Lung (tissue), 12 donors: ENCODE measurements around the gene OR51I2. TPM values are rescaled to one million over a fixed set of nuclear protein-coding genes. Genes with fewer than 3 reads are reported as not detected.

Experiments used
- ATAC-seq: fragments of 200-7000 bp; cut with Tn5 transposase; one replicate; pipeline ENCODE4 v1.9.1; 2020; ENCODE audit warnings: moderate number of reproducible peaks; ENCODE audit not compliant: insufficient read depth, low FRiP score
- DNase-seq, 3 donors: peaks; one replicate each; pipeline ENCODE4 v3.0.0-alpha.2; 2013 to 2017
- H3K27ac ChIP-seq, 2 donors: one replicate each; pipeline ENCODE4 v1.5.1; 2013; ENCODE audit warnings: mild to moderate bottlenecking in 2 of 2, moderate library complexity in 2 of 2, control low read depth in 1 of 2, inconsistent platforms in 1 of 2, low read depth in 1 of 2, low read length in 1 of 2
- H3K27me3 ChIP-seq, 3 donors: one replicate each; pipeline ENCODE4 v1.5.1; 2013; ENCODE audit warnings: low read length in 2 of 3; ENCODE audit not compliant: control insufficient read depth in 3 of 3, insufficient read depth in 3 of 3
- H3K36me3 ChIP-seq, 4 donors: one replicate each; pipeline ENCODE4 v1.5.1; 2013; ENCODE audit warnings: low read length in 4 of 4, mild to moderate bottlenecking in 1 of 4, moderate library complexity in 1 of 4; ENCODE audit not compliant: control insufficient read depth in 4 of 4, insufficient read depth in 4 of 4
- H3K4me1 ChIP-seq, 5 donors: one replicate each; pipeline ENCODE4 v1.5.1; 2013; ENCODE audit warnings: low read length in 5 of 5, mild to moderate bottlenecking in 2 of 5, moderate library complexity in 1 of 5; ENCODE audit not compliant: control insufficient read depth in 5 of 5, insufficient read depth in 5 of 5
- H3K4me3 ChIP-seq: one replicate; pipeline ENCODE4 v1.5.1; 2013; ENCODE audit warnings: mild to moderate bottlenecking, control low read depth, moderate library complexity
- H3K9ac ChIP-seq, 2 donors: one replicate each; pipeline ENCODE4 v1.5.1; 2013; ENCODE audit warnings: low read length in 2 of 2, control low read depth in 1 of 2; ENCODE audit not compliant: insufficient read depth in 1 of 2
- H3K9me3 ChIP-seq, 4 donors: one replicate each; pipeline ENCODE4 v1.5.1; 2013; ENCODE audit warnings: low read length in 3 of 4, mild to moderate bottlenecking in 1 of 4, moderate library complexity in 1 of 4; ENCODE audit not compliant: control insufficient read depth in 4 of 4, insufficient read depth in 3 of 4
- WGBS, 2 donors: extraction: QIAGEN DNeasy Blood & Tissue Kit; methylation state at CpG; one replicate each; pipeline ENCODE4 v1.1.7; 2013; 5-methylcytosine and 5-hydroxymethylcytosine counted together
- polyA plus RNA-seq, 2 donors: library from polyadenylated mRNA; stranded (reverse); fragments of 200-250 nt; gene quantifications; one replicate each; pipeline ENCODE4 v1.2.1, GENCODE V29; 2013
- total RNA-seq, 2 donors: library from RNA; depleted of rRNA in 1 of 2; stranded (reverse); fragments of >200 nt in 1 of 2; gene quantifications; one replicate each; pipeline ENCODE4 v1.2.1, GENCODE V29; 2014 to 2021
- TF ChIP-seq, protein P1 (sequence below): IDR thresholded peaks from 2 replicates; pipeline ENCODE4 v1.5.1; 2012; ENCODE audit warnings: mild to moderate bottlenecking; ENCODE audit errors: control extremely low read depth, extremely low read depth
- donor health status: control.
- donor health status: control.
- donor health status: Bipolar disorder and iron deficiency.
- donor health status: healthy.
- donor health status: DM: yes; HTN: yes; CAD: no.

OR51I2 gene
- total and polyA plus RNA-seq, 4 donors, result not detected

DNA sequence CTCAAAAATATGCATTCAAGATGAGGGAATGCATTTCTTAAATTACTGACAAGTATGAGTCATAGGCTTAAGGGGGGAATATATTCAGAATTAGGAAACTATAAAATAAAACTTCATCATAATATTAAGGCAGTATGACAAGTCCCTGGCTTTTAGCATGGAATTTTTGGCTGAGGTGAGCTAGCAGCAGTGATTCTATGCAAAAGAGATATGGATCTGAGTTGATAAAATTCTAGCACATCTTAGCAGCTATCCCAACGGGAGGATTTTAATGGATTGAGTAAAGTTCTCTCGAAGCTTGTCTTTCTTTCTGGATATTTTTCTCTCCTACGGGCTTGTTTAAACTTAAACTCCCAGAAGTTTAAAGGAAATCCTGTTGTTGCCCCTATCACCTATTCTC, 26.0 kb upstream of the OR51I2 start:
- no peak for DNase-seq
- no peaks in the 10 kb centered on the region for H3K36me3 ChIP-seq
- H3K4me3 ChIP-seq, result no peak overlapping the region
- no peaks in the 10 kb centered on the region for H3K4me1 ChIP-seq
- no peaks in the 10 kb centered on the region for H3K9me3 ChIP-seq
- ATAC-seq, result no peak
- TF ChIP-seq, protein P1, sequence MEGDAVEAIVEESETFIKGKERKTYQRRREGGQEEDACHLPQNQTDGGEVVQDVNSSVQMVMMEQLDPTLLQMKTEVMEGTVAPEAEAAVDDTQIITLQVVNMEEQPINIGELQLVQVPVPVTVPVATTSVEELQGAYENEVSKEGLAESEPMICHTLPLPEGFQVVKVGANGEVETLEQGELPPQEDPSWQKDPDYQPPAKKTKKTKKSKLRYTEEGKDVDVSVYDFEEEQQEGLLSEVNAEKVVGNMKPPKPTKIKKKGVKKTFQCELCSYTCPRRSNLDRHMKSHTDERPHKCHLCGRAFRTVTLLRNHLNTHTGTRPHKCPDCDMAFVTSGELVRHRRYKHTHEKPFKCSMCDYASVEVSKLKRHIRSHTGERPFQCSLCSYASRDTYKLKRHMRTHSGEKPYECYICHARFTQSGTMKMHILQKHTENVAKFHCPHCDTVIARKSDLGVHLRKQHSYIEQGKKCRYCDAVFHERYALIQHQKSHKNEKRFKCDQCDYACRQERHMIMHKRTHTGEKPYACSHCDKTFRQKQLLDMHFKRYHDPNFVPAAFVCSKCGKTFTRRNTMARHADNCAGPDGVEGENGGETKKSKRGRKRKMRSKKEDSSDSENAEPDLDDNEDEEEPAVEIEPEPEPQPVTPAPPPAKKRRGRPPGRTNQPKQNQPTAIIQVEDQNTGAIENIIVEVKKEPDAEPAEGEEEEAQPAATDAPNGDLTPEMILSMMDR, result no peak
- WGBS, 2 donors, result 49 to 87% methylated on average over 3 of the region's 3 CpGs
- no peak overlapping the region for H3K9ac ChIP-seq
- no peak overlapping the region for H3K27ac ChIP-seq
- no peaks in the 10 kb centered on the region for H3K27me3 ChIP-seq

GRCh38 chr11:5441414-5441813, 7.7 kb upstream of the OR51I2 start, which contains the start of gene OR51I1:
OR51I1 (minus strand) TSS chr11:5441514; CDS start chr11:5441514, 0 bp downstream.
- DNase-seq (no peak), ATAC-seq (no peak)
- Histone ChIP-seq H3K27me3 (no peaks in the 10 kb centered on the region), H3K27ac (no peak within 1 kb of the TSS), H3K4me1 (no peaks in the 10 kb centered on the region), H3K4me3 (no peak within 1 kb of the TSS), H3K9me3 (no peaks in the 10 kb centered on the region), H3K9ac (no peak within 1 kb of the TSS), H3K36me3 (no peaks in the 10 kb centered on the region)
- TF ChIP-seq, protein P1, result no peak
- 39 to 40% methylated on average over 2 of the region's 2 CpGs for WGBS, 2 donors

GRCh38 chr11:5443835-5444393, 5.2 kb upstream of the OR51I2 start:
- Histone ChIP-seq H3K27me3 (no peaks in the 10 kb centered on the region), H3K4me1 (no peaks in the 10 kb centered on the region), H3K36me3 (no peaks in the 10 kb centered on the region)

More at GRCh38 chr11:5443835-5444393, 5.2 kb upstream of the OR51I2 start:
- TF ChIP-seq, protein P1, result no peak
- DNase-seq (no peak), ATAC-seq (no peak)
- Histone ChIP-seq H3K9me3 (no peaks in the 10 kb centered on the region), H3K27ac (no peak overlapping the region), H3K9ac (no peak overlapping the region), H3K4me3 (no peak overlapping the region)
- 36 to 78% methylated on average over 2 of the region's 2 CpGs for WGBS, 2 donors
